ENCODE data around the gene CHST10. TPM values are rescaled to one million over a fixed set of nuclear protein-coding genes. Genes with fewer than 3 reads are reported as not detected.

Gene CHST10
- total RNA-seq, 3 donors from 2014 or later (not counting 1 experiment from before 2014, with no cell fraction given): 11.1 to 15.3 (median 13.4) TPM

- no peaks in the 10 kb centered on the region for H3K9me3 ChIP-seq (ENCODE audit: control insufficient read depth, insufficient read depth, low read length)
- H3K36me3 ChIP-seq (ENCODE audit: control insufficient read depth, insufficient read depth, low read length): no peaks in the 10 kb centered on the region
- H3K4me3 ChIP-seq (ENCODE audit: low read length): no peak overlapping the region
- H3K27me3 ChIP-seq (ENCODE audit: control insufficient read depth, insufficient read depth, low read length): no peaks in the 10 kb centered on the region
- no peak overlapping the region for H3K27ac ChIP-seq (ENCODE audit: low read length)
- intact Hi-C loops (cut with micrococcal nuclease): no loop called here
- no peak for TF ChIP-seq CTCF (IDR thresholded peaks at IDR 0.05)
- DNase-seq (no peak), ATAC-seq (no peak)
- H3K9me3 Mint-ChIP-seq: no peaks in the 10 kb centered on the region
- H3K36me3 Mint-ChIP-seq: no peaks in the 10 kb centered on the region
- H3K27me3 Mint-ChIP-seq (ENCODE audit: low read depth in 2 of 2): peaks cover 37 to 68% of the 10 kb centered on the region in 2 donors
- H3K4me1 ChIP-seq (ENCODE audit: control insufficient read depth, insufficient read depth, low read length): no peaks in the 10 kb centered on the region
- no peak overlapping the region for H3K4me3 Mint-ChIP-seq
- no peak overlapping the region for H3K27ac Mint-ChIP-seq
- WGBS (ENCODE audit: insufficient coverage): 0% methylated on average over 1 of the region's 1 CpG
- H3K4me1 Mint-ChIP-seq: peaks cover 5% of the 10 kb centered on the region in 2 donors
Measured at GRCh38 chr2:100429726-100430125, 12.3 kb upstream of the CHST10 start.

GRCh38 chr2:100427627-100428258 is 10.3 kb upstream of the CHST10 start:
- peak; percentile 55 to 83 (median 64) for ATAC-seq
- TF ChIP-seq CTCF (IDR thresholded peaks at IDR 0.05): peak; percentile 69
- peak; percentile 45 to 77 for DNase-seq
- no peaks in the 10 kb centered on the region for H3K9me3 Mint-ChIP-seq
- no peaks in the 10 kb centered on the region for H3K4me1 ChIP-seq (ENCODE audit: control insufficient read depth, insufficient read depth, low read length)
- peaks cover 5% of the 10 kb centered on the region in 2 donors for H3K4me1 Mint-ChIP-seq
- no peaks in the 10 kb centered on the region for H3K36me3 ChIP-seq (ENCODE audit: control insufficient read depth, insufficient read depth, low read length)
- no peaks in the 10 kb centered on the region for H3K27me3 ChIP-seq (ENCODE audit: control insufficient read depth, insufficient read depth, low read length)
- H3K4me3 Mint-ChIP-seq: no peak overlapping the region
- H3K9me3 ChIP-seq (ENCODE audit: control insufficient read depth, insufficient read depth, low read length): no peaks in the 10 kb centered on the region
- H3K36me3 Mint-ChIP-seq: no peaks in the 10 kb centered on the region
- H3K27ac ChIP-seq (ENCODE audit: low read length): no peak overlapping the region
- H3K4me3 ChIP-seq (ENCODE audit: low read length): no peak overlapping the region
- H3K27ac Mint-ChIP-seq: no peak overlapping the region
- intact Hi-C loops (cut with micrococcal nuclease): loop anchor here (1.0 kb wide), 1 partner anchor 558 kb away; no protein-coding TSS in a partner anchor
- 32% methylated on average over 9 of the region's 11 CpGs for WGBS (ENCODE audit: insufficient coverage)
- H3K27me3 Mint-ChIP-seq (ENCODE audit: low read depth in 2 of 2): peaks cover 36 to 64% of the 10 kb centered on the region in 2 donors

- Histone ChIP-seq H3K4me1 (ENCODE audit: control insufficient read depth, insufficient read depth, low read length) (no peaks in the 10 kb centered on the region), H3K27ac (ENCODE audit: low read length) (no peak overlapping the region), H3K36me3 (ENCODE audit: control insufficient read depth, insufficient read depth, low read length) (no peaks in the 10 kb centered on the region), H3K9me3 (ENCODE audit: control insufficient read depth, insufficient read depth, low read length) (no peaks in the 10 kb centered on the region), H3K27me3 (ENCODE audit: control insufficient read depth, insufficient read depth, low read length) (no peaks in the 10 kb centered on the region), H3K4me3 (ENCODE audit: low read length) (no peak overlapping the region)
- peaks cover 5% of the 10 kb centered on the region in 2 donors for H3K4me1 Mint-ChIP-seq
- 89% methylated on average over 12 of the region's 12 CpGs for WGBS (ENCODE audit: insufficient coverage)
- no peaks in the 10 kb centered on the region for H3K9me3 Mint-ChIP-seq
- no peak for TF ChIP-seq CTCF (IDR thresholded peaks at IDR 0.05)
- no peak for DNase-seq
- no peaks in the 10 kb centered on the region for H3K36me3 Mint-ChIP-seq
- intact Hi-C loops (cut with micrococcal nuclease): loop anchor here (1.0 kb wide), 1 partner anchor 558 kb away; no protein-coding TSS in a partner anchor
- H3K4me3 Mint-ChIP-seq: no peak overlapping the region
- peaks cover 32 to 59% of the 10 kb centered on the region in 2 donors for H3K27me3 Mint-ChIP-seq (ENCODE audit: low read depth in 2 of 2)
- ATAC-seq: no peak
- H3K27ac Mint-ChIP-seq: no peak overlapping the region
Measured at GRCh38 chr2:100427111-100427510, 9.6 kb upstream of the CHST10 start.

- H3K9me3 ChIP-seq (ENCODE audit: control insufficient read depth, insufficient read depth, low read length): no peaks in the 10 kb centered on the region
- H3K36me3 Mint-ChIP-seq: no peaks in the 10 kb centered on the region
- H3K27ac Mint-ChIP-seq: no peak overlapping the region
- no peaks in the 10 kb centered on the region for H3K9me3 Mint-ChIP-seq
- H3K4me3 ChIP-seq (ENCODE audit: low read length): no peak overlapping the region
- no peak for TF ChIP-seq CTCF (IDR thresholded peaks at IDR 0.05)
- H3K4me3 Mint-ChIP-seq: no peak overlapping the region
- peaks cover 32 to 59% of the 10 kb centered on the region in 2 donors for H3K27me3 Mint-ChIP-seq (ENCODE audit: low read depth in 2 of 2)
- H3K27me3 ChIP-seq (ENCODE audit: control insufficient read depth, insufficient read depth, low read length): no peaks in the 10 kb centered on the region
- peaks cover 5% of the 10 kb centered on the region in 2 donors for H3K4me1 Mint-ChIP-seq
- no peaks in the 10 kb centered on the region for H3K4me1 ChIP-seq (ENCODE audit: control insufficient read depth, insufficient read depth, low read length)
- intact Hi-C loops (cut with micrococcal nuclease): no loop called here
- no peak for ATAC-seq
- no peak for DNase-seq
- H3K27ac ChIP-seq (ENCODE audit: low read length): no peak overlapping the region
- no peaks in the 10 kb centered on the region for H3K36me3 ChIP-seq (ENCODE audit: control insufficient read depth, insufficient read depth, low read length)
- 87% methylated on average over 18 of the region's 18 CpGs for WGBS (ENCODE audit: insufficient coverage)
Measured at GRCh38 chr2:100426384-100426720, 8.9 kb upstream of the CHST10 start.
